ENCODE data around the gene BRF1. TPM values are rescaled to one million over a fixed set of nuclear protein-coding genes. Genes with fewer than 3 reads are reported as not detected.

BRF1 gene
- total and polyA plus RNA-seq, 2 experiments from 2014 or later: 23.6 to 35.9 TPM

DNA sequence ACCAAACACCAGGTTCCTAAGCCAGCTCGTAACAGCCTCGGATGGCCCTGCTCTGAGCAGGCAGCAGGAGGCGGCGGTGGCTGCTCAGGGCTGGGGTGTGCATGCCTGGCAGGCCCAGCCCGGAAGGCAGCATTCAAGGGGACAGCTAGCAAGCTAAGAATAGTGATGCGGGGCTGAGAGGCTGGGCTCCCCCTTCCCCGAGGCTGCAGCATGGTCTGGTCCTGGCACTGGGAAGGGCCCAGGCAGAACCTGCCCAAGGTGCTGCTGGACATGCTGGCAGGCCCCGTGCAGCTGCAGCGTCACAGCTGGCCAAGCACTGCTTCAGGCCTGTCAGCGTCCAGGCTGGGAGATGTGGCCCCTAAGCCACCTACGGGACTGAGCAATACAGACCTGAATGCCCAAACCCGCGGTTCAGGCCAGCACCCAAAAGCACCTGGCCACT lies 93.3 kb downstream of the BRF1 start:
- DNase-seq (ENCODE audit: low spot score): no peak
- Histone ChIP-seq H3K36me3 (replicated peaks; ENCODE audit: insufficient read depth, low read depth) (no peaks in the 10 kb centered on the region), H4K20me1 (ENCODE audit: insufficient read depth, poor library complexity, severe bottlenecking) (no peaks in the 10 kb centered on the region), H3K9me3 (ENCODE audit: low read depth) (no peaks in the 10 kb centered on the region), H3K27ac (no peak overlapping the region), H3K9me2 (replicated peaks; ENCODE audit: insufficient read depth) (no peaks in the 10 kb centered on the region), H3K4me3 (no peak overlapping the region), H3K27me3 (no peaks in the 10 kb centered on the region), H3K79me2 (no peaks in the 10 kb centered on the region), H3K4me1 (ENCODE audit: insufficient read depth) (peaks cover 4% of the 10 kb centered on the region), H3K4me2 (no peak overlapping the region), H2AFZ (no peak overlapping the region)
- TF ChIP-seq, protein P1, sequence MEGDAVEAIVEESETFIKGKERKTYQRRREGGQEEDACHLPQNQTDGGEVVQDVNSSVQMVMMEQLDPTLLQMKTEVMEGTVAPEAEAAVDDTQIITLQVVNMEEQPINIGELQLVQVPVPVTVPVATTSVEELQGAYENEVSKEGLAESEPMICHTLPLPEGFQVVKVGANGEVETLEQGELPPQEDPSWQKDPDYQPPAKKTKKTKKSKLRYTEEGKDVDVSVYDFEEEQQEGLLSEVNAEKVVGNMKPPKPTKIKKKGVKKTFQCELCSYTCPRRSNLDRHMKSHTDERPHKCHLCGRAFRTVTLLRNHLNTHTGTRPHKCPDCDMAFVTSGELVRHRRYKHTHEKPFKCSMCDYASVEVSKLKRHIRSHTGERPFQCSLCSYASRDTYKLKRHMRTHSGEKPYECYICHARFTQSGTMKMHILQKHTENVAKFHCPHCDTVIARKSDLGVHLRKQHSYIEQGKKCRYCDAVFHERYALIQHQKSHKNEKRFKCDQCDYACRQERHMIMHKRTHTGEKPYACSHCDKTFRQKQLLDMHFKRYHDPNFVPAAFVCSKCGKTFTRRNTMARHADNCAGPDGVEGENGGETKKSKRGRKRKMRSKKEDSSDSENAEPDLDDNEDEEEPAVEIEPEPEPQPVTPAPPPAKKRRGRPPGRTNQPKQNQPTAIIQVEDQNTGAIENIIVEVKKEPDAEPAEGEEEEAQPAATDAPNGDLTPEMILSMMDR (IDR thresholded peaks at IDR 0.05; ENCODE audit: poor library complexity): no peak
- no peak for TF ChIP-seq EZH2phosphoT487 (IDR thresholded peaks at IDR 0.05; ENCODE audit: low read depth, severe bottlenecking, unreplicated experiment)
- TF ChIP-seq EZH2 (IDR thresholded peaks at IDR 0.05; ENCODE audit: borderline replicate concordance): no peak
- WGBS (ENCODE audit: low lambda C conversion rate, missing lambda C conversion rate): 84% methylated on average over 13 of the region's 13 CpGs

DNA sequence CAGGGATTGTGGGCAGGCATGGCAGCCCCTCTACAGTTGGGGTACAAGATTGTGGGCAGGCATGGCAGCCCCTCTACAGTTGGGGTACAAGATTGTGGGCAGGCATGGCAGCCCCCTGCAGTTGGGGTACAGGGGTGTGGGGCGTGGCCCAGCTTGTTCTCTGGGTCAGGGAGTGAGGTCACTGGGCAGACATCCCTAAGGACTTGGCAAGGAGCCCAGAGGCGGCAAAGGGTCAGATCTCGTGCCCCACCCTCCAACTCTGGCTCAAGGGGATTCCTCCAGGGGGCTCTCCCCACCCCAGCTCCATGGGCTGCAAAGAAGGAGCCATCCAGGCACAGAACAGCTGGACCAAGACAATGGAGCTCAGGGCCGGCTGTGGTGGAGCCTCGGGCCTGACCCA lies 93.9 kb downstream of the BRF1 start:
- Histone ChIP-seq H3K36me3 (replicated peaks; ENCODE audit: insufficient read depth, low read depth) (no peaks in the 10 kb centered on the region), H3K27me3 (no peaks in the 10 kb centered on the region), H3K4me3 (no peak overlapping the region), H3K4me2 (no peak overlapping the region), H3K27ac (no peak overlapping the region), H3K79me2 (no peaks in the 10 kb centered on the region), H3K4me1 (ENCODE audit: insufficient read depth) (peaks cover 4% of the 10 kb centered on the region), H4K20me1 (ENCODE audit: insufficient read depth, poor library complexity, severe bottlenecking) (no peaks in the 10 kb centered on the region), H3K9me2 (replicated peaks; ENCODE audit: insufficient read depth) (no peaks in the 10 kb centered on the region), H2AFZ (no peak overlapping the region), H3K9me3 (ENCODE audit: low read depth) (no peaks in the 10 kb centered on the region)
- no peak for DNase-seq (ENCODE audit: low spot score)
- TF ChIP-seq, protein P1 (IDR thresholded peaks at IDR 0.05; ENCODE audit: poor library complexity): no peak
- TF ChIP-seq EZH2 (IDR thresholded peaks at IDR 0.05; ENCODE audit: borderline replicate concordance) (no peak), EZH2phosphoT487 (IDR thresholded peaks at IDR 0.05; ENCODE audit: low read depth, severe bottlenecking, unreplicated experiment) (no peak)
- WGBS (ENCODE audit: low lambda C conversion rate, missing lambda C conversion rate): 81% methylated on average over 5 of the region's 5 CpGs

DNA sequence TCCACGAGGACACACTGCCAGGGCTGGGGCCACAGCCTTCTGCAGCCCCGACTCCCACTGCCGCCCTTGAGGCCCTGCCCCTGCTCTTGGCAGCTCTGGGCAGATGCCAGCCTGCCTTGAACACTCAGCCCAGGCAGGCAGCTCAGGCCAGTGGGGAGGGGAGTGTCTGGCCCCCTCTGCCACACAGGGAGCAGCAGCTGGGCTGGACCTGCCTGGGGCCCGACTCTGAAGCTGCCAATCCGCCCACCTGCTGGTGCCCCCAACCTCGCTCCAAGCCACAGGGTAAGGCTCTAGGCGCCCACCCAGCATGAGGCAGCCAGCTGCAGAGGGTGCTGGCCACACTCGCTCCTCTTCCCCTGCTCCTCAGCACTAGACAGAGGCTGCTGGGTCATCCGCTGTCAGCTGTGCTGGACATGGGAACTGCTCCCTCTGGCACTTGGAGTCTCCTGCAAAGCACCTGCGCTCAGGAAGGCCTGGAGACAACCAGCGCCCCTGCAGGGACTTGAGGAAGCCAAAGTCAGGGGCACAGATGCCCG lies 95.1 kb downstream of the BRF1 start:
- TF ChIP-seq EZH2 (IDR thresholded peaks at IDR 0.05; ENCODE audit: borderline replicate concordance): no peak
- TF ChIP-seq, protein P1 (IDR thresholded peaks at IDR 0.05; ENCODE audit: poor library complexity): no peak
- no peak for TF ChIP-seq EZH2phosphoT487 (IDR thresholded peaks at IDR 0.05; ENCODE audit: low read depth, severe bottlenecking, unreplicated experiment)
- H3K27me3 ChIP-seq: no peaks in the 10 kb centered on the region
- H3K79me2 ChIP-seq: no peaks in the 10 kb centered on the region
- H3K9me3 ChIP-seq (ENCODE audit: low read depth): no peaks in the 10 kb centered on the region
- no peaks in the 10 kb centered on the region for H4K20me1 ChIP-seq (ENCODE audit: insufficient read depth, poor library complexity, severe bottlenecking)
- peaks cover 4% of the 10 kb centered on the region for H3K4me1 ChIP-seq (ENCODE audit: insufficient read depth)
- H2AFZ ChIP-seq: no peak overlapping the region
- no peak overlapping the region for H3K27ac ChIP-seq
- no peak overlapping the region for H3K4me2 ChIP-seq
- 67% methylated on average over 12 of the region's 12 CpGs for WGBS (ENCODE audit: low lambda C conversion rate, missing lambda C conversion rate)
- H3K9me2 ChIP-seq (replicated peaks; ENCODE audit: insufficient read depth): no peaks in the 10 kb centered on the region
- H3K36me3 ChIP-seq (replicated peaks; ENCODE audit: insufficient read depth, low read depth): no peaks in the 10 kb centered on the region
- H3K4me3 ChIP-seq: no peak overlapping the region
- DNase-seq (ENCODE audit: low spot score): no peak

Measured in hepatocyte (in vitro differentiated cells).